Esophagus muscularis mucosa (tissue), 4 donors: ENCODE data around the gene SLC4A3.

Source experiments
- CTCF ChIP-seq, 3 experiments: fragments of 200-600 bp in 2 of 3; fragments of 450-650 bp in 1 of 3; sonication (generic) in 2 of 3; IDR thresholded peaks; one replicate each; pipeline ENCODE4 v1.5.1; 2017 to 2019; ENCODE audit warnings: antibody characterized with exemption in 3 of 3, mild to moderate bottlenecking in 2 of 3, moderate library complexity in 1 of 3
- EP300 ChIP-seq: sonication (generic); formaldehyde crosslinking; IDR thresholded peaks from one replicate; pipeline ENCODE4 v1.6.1; 2017; ENCODE audit warnings: antibody characterized with exemption
- POLR2A ChIP-seq: fragments of 450-650 bp; IDR thresholded peaks from one replicate; pipeline ENCODE4 v1.6.1; 2017; ENCODE audit warnings: antibody characterized with exemption, moderate library complexity, mild to moderate bottlenecking, low read depth
- POLR2AphosphoS5 ChIP-seq, 2 donors: sonication (generic); formaldehyde crosslinking; IDR thresholded peaks; one replicate each; pipeline ENCODE4 v1.6.1; 2017; ENCODE audit warnings: antibody characterized with exemption in 2 of 2

DNA sequence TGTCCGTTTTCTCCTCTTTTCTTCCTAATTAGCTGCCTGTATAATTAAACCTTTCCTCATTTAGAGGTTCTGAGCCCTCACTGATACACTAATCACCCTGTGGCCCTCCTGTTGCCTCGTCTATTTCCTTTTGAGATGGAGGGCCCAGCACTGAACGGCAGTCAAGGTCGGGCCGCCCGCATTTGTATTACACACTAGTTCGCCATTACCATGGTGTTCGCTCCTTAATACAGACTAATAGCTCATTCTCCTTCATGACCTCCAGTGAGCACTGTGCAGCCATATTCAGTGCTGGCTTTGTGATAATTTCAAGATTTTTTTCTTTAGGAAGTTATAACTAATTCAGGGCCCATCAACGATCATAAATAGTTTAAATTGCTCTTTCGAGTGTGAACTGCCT lies 64.1 kb downstream of the SLC4A3 start:
- TF ChIP-seq EP300 = no peak
- TF ChIP-seq CTCF (IDR thresholded peaks at IDR 0.05) = no peak
- TF ChIP-seq POLR2AphosphoS5 (IDR thresholded peaks at IDR 0.05) = no peak
- no peak for TF ChIP-seq POLR2A
